NCI-H2081 (cell line): Measurements from ENCODE around the gene TACC2.

Experiments used
- DNase-seq, 2 experiments: peaks; one replicate each; lab custom pipeline; 2025; lab: John Stamatoyannopoulos, UW

Gene TACC2

GRCh38 chr10:122165484-122166276 lies 176.7 kb downstream of the TACC2 start:
- DNase-seq, result peak in 1 of 2 experiments; percentile 57

GRCh38 chr10:122168101-122168500 lies 179.1 kb downstream of the TACC2 start:
- no peak for DNase-seq

- no peak for DNase-seq
Measured at GRCh38 chr10:122168598-122169394, 179.8 kb downstream of the TACC2 start.

GRCh38 chr10:122170802-122171201 lies 181.8 kb downstream of the TACC2 start:
- no peak for DNase-seq

- DNase-seq, result no peak
Measured at GRCh38 chr10:122171302-122172075, 182.5 kb downstream of the TACC2 start.

GRCh38 chr10:122172361-122173008 lies 183.5 kb downstream of the TACC2 start:
- no peak for DNase-seq

GRCh38 chr10:122173337-122173736 lies 184.4 kb downstream of the TACC2 start:
- no peak for DNase-seq

- no peak for DNase-seq
Measured at GRCh38 chr10:122173766-122174435, 184.9 kb downstream of the TACC2 start.

GRCh38 chr10:122176232-122177213 lies 187.6 kb downstream of the TACC2 start:
- no peak for DNase-seq

GRCh38 chr10:122178655-122179054 lies 189.7 kb downstream of the TACC2 start:
- DNase-seq, result no peak

- DNase-seq, result peak in 1 of 2 experiments; percentile 44
Measured at GRCh38 chr10:122181041-122181732, 192.2 kb downstream of the TACC2 start.

- no peak for DNase-seq
Measured at GRCh38 chr10:122181876-122182275, 192.9 kb downstream of the TACC2 start.

- DNase-seq, result peak; percentile 82 to 94
Measured at GRCh38 chr10:122182308-122182707, 193.3 kb downstream of the TACC2 start.

GRCh38 chr10:122184254-122184653 lies 195.3 kb downstream of the TACC2 start:
- no peak for DNase-seq

GRCh38 chr10:122185643-122186042 lies 196.7 kb downstream of the TACC2 start:
- no peak for DNase-seq

GRCh38 chr10:122186816-122187810 lies 198.2 kb downstream of the TACC2 start:
- peak in 1 of 2 experiments; percentile 7 for DNase-seq

- DNase-seq, result no peak
Measured at GRCh38 chr10:122188706-122189105, 199.7 kb downstream of the TACC2 start.

GRCh38 chr10:122189185-122189584 lies 200.2 kb downstream of the TACC2 start:
- no peak for DNase-seq
